SK-N-SH (cell line): Measurements from ENCODE around the gene KIF9. TPM values are rescaled to one million over a fixed set of nuclear protein-coding genes. Genes with fewer than 3 reads are reported as not detected.

Experiments
- CTCF ChIA-PET: fragments of 300-600, 350-600 bp; formaldehyde crosslinking; extraction: SDS; loops from one replicate; lab custom pipeline; 2021; lab: Yijun Ruan, JAX
- POLR2A ChIA-PET: fragments of 350-600 bp; sonication (Branson Sonifier 250); formaldehyde crosslinking; extraction: SDS; loops from one replicate; lab custom pipeline; 2020; ENCODE audit warnings: antibody characterized with exemption, inconsistent platforms; lab: Yijun Ruan, JAX
- DNase-seq: peaks from one replicate; pipeline ENCODE4 v3.0.0; 2012
- H2AFZ ChIP-seq: fragments of 200-600 bp; sonication (generic); 2 replicates; pipeline ENCODE4 v1.8.1; 2016; ENCODE audit warnings: antibody characterized with exemption, mild to moderate bottlenecking, low read depth
- H3F3A ChIP-seq: fragments of 200-600 bp; sonication (generic); replicated peaks from 2 replicates; pipeline ENCODE3; 2016; ENCODE audit warnings: antibody characterized with exemption, mild to moderate bottlenecking; ENCODE audit not compliant: insufficient read depth
- H3K27ac ChIP-seq, 2 experiments: fragments of 200-500 bp in 1 of 2; fragments of 200-600 bp in 1 of 2; sonication (Bioruptor generic) in 1 of 2; sonication (generic), shearing (Covaris generic) in 1 of 2; 2 replicates each; pipeline versions ENCODE4 v1.5.1 to v1.6.1; 2014 to 2016; ENCODE audit warnings: low read depth in 2 of 2, inconsistent platforms in 1 of 2, low read length in 1 of 2, mild to moderate bottlenecking in 1 of 2, mixed read lengths in 1 of 2
- H3K27me3 ChIP-seq: fragments of 200-600 bp; sonication (generic), shearing (Covaris generic); 2 replicates; pipeline ENCODE4 v1.6.1; 2016; ENCODE audit warnings: mixed run types; ENCODE audit not compliant: insufficient read depth
- H3K36me3 ChIP-seq, 2 experiments: fragments of 200-500 bp in 1 of 2; fragments of 200-600 bp in 1 of 2; sonication (Bioruptor generic) in 1 of 2; sonication (generic) in 1 of 2; replicated peaks in 1 of 2; 2 replicates each; pipeline versions ENCODE3 to v1.5.1; 2014 to 2016; ENCODE audit warnings: low read length in 1 of 2, mild to moderate bottlenecking in 1 of 2; ENCODE audit not compliant: insufficient read depth in 2 of 2, control insufficient read depth in 1 of 2
- H3K4me1 ChIP-seq, 2 experiments: fragments of 200-500 bp in 1 of 2; fragments of 200-600 bp in 1 of 2; sonication (Bioruptor generic) in 1 of 2; sonication (generic), shearing (Covaris generic) in 1 of 2; 2 replicates each; pipeline versions ENCODE4 v1.5.1 to v1.6.1; 2014 to 2016; ENCODE audit warnings: low read depth in 1 of 2, low read length in 1 of 2, mixed run types in 1 of 2; ENCODE audit not compliant: insufficient read depth in 2 of 2, control insufficient read depth in 1 of 2
- H3K4me2 ChIP-seq: fragments of 200-600 bp; sonication (generic), shearing (Covaris generic); 2 replicates; pipeline ENCODE4 v1.6.1; 2017; ENCODE audit warnings: mixed run types
- H3K4me3 ChIP-seq, 2 experiments: fragments of 200-500 bp in 1 of 2; fragments of 200-600 bp in 1 of 2; sonication (Bioruptor generic) in 1 of 2; sonication (generic), shearing (Covaris generic) in 1 of 2; 2 replicates each; pipeline versions ENCODE4 v1.5.1 to v1.8.1; 2014 to 2016; ENCODE audit warnings: low read depth in 2 of 2, inconsistent platforms in 1 of 2, low read length in 1 of 2, mild to moderate bottlenecking in 1 of 2, mixed read lengths in 1 of 2, moderate library complexity in 1 of 2
- H3K79me2 ChIP-seq: fragments of 200-600 bp; sonication (generic); 2 replicates; pipeline ENCODE4 v1.8.1; 2017; ENCODE audit warnings: mild to moderate bottlenecking; ENCODE audit not compliant: insufficient read depth
- H3K9ac ChIP-seq: fragments of 200-600 bp; sonication (generic); 2 replicates; pipeline ENCODE4 v1.6.1; 2017; ENCODE audit warnings: mixed run types
- H3K9me2 ChIP-seq: fragments of 200-600 bp; sonication (generic); 2 replicates; pipeline ENCODE4 v1.6.1; 2017; ENCODE audit warnings: mixed run types
- H3K9me3 ChIP-seq: fragments of 200-600 bp; sonication (generic); 2 replicates; pipeline ENCODE4 v1.6.1; 2017; ENCODE audit warnings: mixed run types, mild to moderate bottlenecking, moderate library complexity
- H4K20me1 ChIP-seq: fragments of 200-600 bp; sonication (generic); 2 replicates; pipeline ENCODE4 v1.6.1; 2017; ENCODE audit warnings: mild to moderate bottlenecking, mixed run types; ENCODE audit not compliant: insufficient read depth
- CHD2 ChIP-seq: fragments of 150-350 bp; IDR thresholded peaks from 2 replicates; pipeline ENCODE4 v1.6.1; 2018; ENCODE audit warnings: low read length; ENCODE audit not compliant: partially characterized antibody
- FOXJ3 ChIP-seq: sonication (generic); formaldehyde crosslinking; IDR thresholded peaks from 2 replicates; pipeline ENCODE4 v1.5.1; 2020; ENCODE audit warnings: mild to moderate bottlenecking, missing genetic modification reagents
- MEF2A ChIP-seq: IDR thresholded peaks from 2 replicates; pipeline ENCODE4 v1.4.0; 2012; ENCODE audit warnings: low read depth, borderline replicate concordance
- MXI1 ChIP-seq: IDR thresholded peaks from 2 replicates; pipeline ENCODE4 v1.6.1; 2012; ENCODE audit warnings: mild to moderate bottlenecking, low read depth, low read length, improper control_type of control experiment
- NRF1 ChIP-seq: IDR thresholded peaks from 2 replicates; pipeline ENCODE4 v1.6.1; 2012; ENCODE audit warnings: low read depth, mild to moderate bottlenecking, low read length
- POLR2AphosphoS5 ChIP-seq: IDR thresholded peaks from 2 replicates; pipeline ENCODE4 v1.6.1; 2012; ENCODE audit warnings: low read depth, low read length
- RCOR1 ChIP-seq: fragments of 150-350 bp; IDR thresholded peaks from 2 replicates; pipeline ENCODE4 v1.6.1; 2017; ENCODE audit warnings: antibody characterized with exemption, low read length
- RXRA ChIP-seq: IDR thresholded peaks from 2 replicates; pipeline ENCODE4 v1.4.0; 2012; ENCODE audit warnings: low read depth, mild to moderate bottlenecking, borderline replicate concordance
- SIN3A ChIP-seq: IDR thresholded peaks from 2 replicates; pipeline ENCODE4 v1.6.1; 2012; ENCODE audit warnings: low read depth, mild to moderate bottlenecking, low read length, moderate library complexity, borderline replicate concordance
- WGBS: methylation state at CpG from one replicate; pipeline ENCODE4 v1.1.6; 2017; ENCODE audit warnings: low lambda C conversion rate; 5-methylcytosine and 5-hydroxymethylcytosine counted together
- polyA plus RNA-seq, 3 experiments: library from polyadenylated mRNA; depleted of rRNA; stranded (reverse); fragments of >200 nt; gene quantifications; 2 replicates each; pipeline ENCODE4 v1.2.3, GENCODE V29; 2012
- TF ChIP-seq, protein P1 (sequence below): fragments of 150-350 bp; IDR thresholded peaks from 2 replicates; pipeline ENCODE4 v1.6.1; 2016; ENCODE audit warnings: mild to moderate bottlenecking, low read depth, low read length
- TF ChIP-seq, protein P2 (sequence below): fragments of 150-350 bp; IDR thresholded peaks from 2 replicates; pipeline ENCODE4 v1.6.1; 2017; ENCODE audit warnings: antibody characterized with exemption, low read length, low read depth, borderline replicate concordance
- TF ChIP-seq, protein P3 (sequence below): IDR thresholded peaks from 2 replicates; pipeline ENCODE4 v1.6.1; 2012; ENCODE audit warnings: mild to moderate bottlenecking, low read depth, low read length, moderate library complexity

The KIF9 gene
- polyA plus RNA-seq, 1 of the 3 experiments (the other 2 are of a cell fraction), result 31.8 TPM

DNA sequence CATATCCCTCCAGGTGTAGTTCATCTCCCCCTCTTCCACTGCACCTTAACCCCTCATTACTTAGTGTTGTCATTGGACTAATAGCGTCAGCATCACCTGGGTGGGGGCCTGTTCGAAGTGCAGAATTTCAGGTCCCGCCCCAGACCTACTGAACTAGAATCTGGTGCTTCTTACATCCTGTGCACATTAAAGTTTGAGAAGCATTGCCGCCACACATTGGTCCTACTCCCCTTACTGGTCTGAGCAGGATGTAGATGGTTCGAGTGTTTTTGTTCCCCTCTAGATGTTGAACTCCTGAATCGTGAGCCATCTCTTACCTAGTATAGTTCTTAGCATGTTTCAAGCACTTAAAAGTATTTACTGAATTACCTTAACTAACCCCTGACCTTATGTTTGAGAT, 13.4 kb upstream of the KIF9 start:
- WGBS, result 98% methylated on average over 6 of the region's 6 CpGs
- Histone ChIP-seq H3K4me3 (no peak overlapping the region), H3F3A (peaks cover 5% of the 10 kb centered on the region), H3K4me2 (no peak overlapping the region), H3K27me3 (no peaks in the 10 kb centered on the region), H2AFZ (no peak overlapping the region), H3K4me1 (no peaks in the 10 kb centered on the region), H3K27ac (no peak overlapping the region), H3K9ac (no peak overlapping the region), H3K79me2 (peaks cover 51% of the 10 kb centered on the region; the same call in 1 of the 2 replicates), H3K9me2 (no peaks in the 10 kb centered on the region), H3K36me3 (no peaks in the 10 kb centered on the region), H4K20me1 (no peaks in the 10 kb centered on the region; the same call in 1 of the 2 replicates), H3K9me3 (no peaks in the 10 kb centered on the region)
- TF ChIP-seq MXI1, result no peak
- TF ChIP-seq FOXJ3, result no peak
- no peak for TF ChIP-seq RXRA
- TF ChIP-seq POLR2AphosphoS5, result no peak
- TF ChIP-seq, protein P1, sequence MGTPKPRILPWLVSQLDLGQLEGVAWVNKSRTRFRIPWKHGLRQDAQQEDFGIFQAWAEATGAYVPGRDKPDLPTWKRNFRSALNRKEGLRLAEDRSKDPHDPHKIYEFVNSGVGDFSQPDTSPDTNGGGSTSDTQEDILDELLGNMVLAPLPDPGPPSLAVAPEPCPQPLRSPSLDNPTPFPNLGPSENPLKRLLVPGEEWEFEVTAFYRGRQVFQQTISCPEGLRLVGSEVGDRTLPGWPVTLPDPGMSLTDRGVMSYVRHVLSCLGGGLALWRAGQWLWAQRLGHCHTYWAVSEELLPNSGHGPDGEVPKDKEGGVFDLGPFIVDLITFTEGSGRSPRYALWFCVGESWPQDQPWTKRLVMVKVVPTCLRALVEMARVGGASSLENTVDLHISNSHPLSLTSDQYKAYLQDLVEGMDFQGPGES, result no peak
- no peak for TF ChIP-seq SIN3A
- no peak for TF ChIP-seq MEF2A
- ChIA-PET CTCF (no interaction called here), POLR2A (no interaction called here)
- DNase-seq, result no peak

DNA sequence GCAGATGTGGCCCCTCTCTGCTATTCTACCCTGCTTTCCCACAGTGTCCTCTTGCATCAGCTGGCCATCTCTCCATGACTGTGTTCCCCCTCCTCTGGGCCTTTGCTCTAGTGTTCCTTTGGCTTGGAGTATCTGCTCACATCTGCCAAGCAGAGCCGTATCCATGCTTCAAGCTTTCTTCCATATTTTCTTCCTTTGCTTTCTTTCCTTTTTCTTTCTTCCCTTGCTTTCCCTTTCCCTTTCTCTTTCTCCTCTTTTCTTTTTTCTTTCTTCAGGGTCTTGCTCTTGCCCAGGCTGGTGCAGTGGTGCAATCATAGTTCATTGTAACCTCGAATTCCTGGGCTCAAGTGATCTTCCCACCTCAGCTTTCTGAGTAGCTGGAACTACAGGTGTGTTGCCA, 12.7 kb upstream of the KIF9 start:
- Histone ChIP-seq H3K36me3 (peaks cover 0 to 3% of the 10 kb centered on the region in 2 experiments), H3K27me3 (no peaks in the 10 kb centered on the region), H3K9me3 (no peaks in the 10 kb centered on the region), H3K4me2 (no peak overlapping the region), H3K79me2 (peaks cover 53% of the 10 kb centered on the region; the same call in 1 of the 2 replicates), H3K27ac (no peak overlapping the region), H3K4me3 (no peak overlapping the region), H2AFZ (no peak overlapping the region), H4K20me1 (no peaks in the 10 kb centered on the region; the same call in 1 of the 2 replicates), H3K9me2 (no peaks in the 10 kb centered on the region), H3K9ac (no peak overlapping the region), H3F3A (peaks cover 5% of the 10 kb centered on the region), H3K4me1 (no peaks in the 10 kb centered on the region)
- ChIA-PET CTCF (interaction anchor here (2.0 kb wide), 1 partner anchor 29 kb away, joined by 8 read pairs; no protein-coding TSS in a partner anchor), POLR2A (interaction anchor here (0.5 kb wide), 1 partner anchor 244 kb away, joined by 3 read pairs; no protein-coding TSS in a partner anchor)
- DNase-seq, result no peak
- 93% methylated on average over 2 of the region's 2 CpGs for WGBS
- TF ChIP-seq, protein P2, sequence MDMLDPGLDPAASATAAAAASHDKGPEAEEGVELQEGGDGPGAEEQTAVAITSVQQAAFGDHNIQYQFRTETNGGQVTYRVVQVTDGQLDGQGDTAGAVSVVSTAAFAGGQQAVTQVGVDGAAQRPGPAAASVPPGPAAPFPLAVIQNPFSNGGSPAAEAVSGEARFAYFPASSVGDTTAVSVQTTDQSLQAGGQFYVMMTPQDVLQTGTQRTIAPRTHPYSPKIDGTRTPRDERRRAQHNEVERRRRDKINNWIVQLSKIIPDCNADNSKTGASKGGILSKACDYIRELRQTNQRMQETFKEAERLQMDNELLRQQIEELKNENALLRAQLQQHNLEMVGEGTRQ, result no peak
- TF ChIP-seq RCOR1 (no peak), RXRA (no peak), NRF1 (no peak), MXI1 (no peak), CHD2 (no peak), MEF2A (no peak)
- TF ChIP-seq, protein P3, sequence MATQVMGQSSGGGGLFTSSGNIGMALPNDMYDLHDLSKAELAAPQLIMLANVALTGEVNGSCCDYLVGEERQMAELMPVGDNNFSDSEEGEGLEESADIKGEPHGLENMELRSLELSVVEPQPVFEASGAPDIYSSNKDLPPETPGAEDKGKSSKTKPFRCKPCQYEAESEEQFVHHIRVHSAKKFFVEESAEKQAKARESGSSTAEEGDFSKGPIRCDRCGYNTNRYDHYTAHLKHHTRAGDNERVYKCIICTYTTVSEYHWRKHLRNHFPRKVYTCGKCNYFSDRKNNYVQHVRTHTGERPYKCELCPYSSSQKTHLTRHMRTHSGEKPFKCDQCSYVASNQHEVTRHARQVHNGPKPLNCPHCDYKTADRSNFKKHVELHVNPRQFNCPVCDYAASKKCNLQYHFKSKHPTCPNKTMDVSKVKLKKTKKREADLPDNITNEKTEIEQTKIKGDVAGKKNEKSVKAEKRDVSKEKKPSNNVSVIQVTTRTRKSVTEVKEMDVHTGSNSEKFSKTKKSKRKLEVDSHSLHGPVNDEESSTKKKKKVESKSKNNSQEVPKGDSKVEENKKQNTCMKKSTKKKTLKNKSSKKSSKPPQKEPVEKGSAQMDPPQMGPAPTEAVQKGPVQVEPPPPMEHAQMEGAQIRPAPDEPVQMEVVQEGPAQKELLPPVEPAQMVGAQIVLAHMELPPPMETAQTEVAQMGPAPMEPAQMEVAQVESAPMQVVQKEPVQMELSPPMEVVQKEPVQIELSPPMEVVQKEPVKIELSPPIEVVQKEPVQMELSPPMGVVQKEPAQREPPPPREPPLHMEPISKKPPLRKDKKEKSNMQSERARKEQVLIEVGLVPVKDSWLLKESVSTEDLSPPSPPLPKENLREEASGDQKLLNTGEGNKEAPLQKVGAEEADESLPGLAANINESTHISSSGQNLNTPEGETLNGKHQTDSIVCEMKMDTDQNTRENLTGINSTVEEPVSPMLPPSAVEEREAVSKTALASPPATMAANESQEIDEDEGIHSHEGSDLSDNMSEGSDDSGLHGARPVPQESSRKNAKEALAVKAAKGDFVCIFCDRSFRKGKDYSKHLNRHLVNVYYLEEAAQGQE, result no peak
